ENCODE measurements around the gene NEDD1. TPM values are rescaled to one million over a fixed set of nuclear protein-coding genes. Genes with fewer than 3 reads are reported as not detected.

The NEDD1 gene, protein sequence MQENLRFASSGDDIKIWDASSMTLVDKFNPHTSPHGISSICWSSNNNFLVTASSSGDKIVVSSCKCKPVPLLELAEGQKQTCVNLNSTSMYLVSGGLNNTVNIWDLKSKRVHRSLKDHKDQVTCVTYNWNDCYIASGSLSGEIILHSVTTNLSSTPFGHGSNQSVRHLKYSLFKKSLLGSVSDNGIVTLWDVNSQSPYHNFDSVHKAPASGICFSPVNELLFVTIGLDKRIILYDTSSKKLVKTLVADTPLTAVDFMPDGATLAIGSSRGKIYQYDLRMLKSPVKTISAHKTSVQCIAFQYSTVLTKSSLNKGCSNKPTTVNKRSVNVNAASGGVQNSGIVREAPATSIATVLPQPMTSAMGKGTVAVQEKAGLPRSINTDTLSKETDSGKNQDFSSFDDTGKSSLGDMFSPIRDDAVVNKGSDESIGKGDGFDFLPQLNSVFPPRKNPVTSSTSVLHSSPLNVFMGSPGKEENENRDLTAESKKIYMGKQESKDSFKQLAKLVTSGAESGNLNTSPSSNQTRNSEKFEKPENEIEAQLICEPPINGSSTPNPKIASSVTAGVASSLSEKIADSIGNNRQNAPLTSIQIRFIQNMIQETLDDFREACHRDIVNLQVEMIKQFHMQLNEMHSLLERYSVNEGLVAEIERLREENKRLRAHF
- 19.8 to 25.9 TPM (median 22.4 TPM) in 5 replicates for total RNA-seq (2022; extraction: Qiagen RNA extraction; ENCODE audit: low read depth)

DNA sequence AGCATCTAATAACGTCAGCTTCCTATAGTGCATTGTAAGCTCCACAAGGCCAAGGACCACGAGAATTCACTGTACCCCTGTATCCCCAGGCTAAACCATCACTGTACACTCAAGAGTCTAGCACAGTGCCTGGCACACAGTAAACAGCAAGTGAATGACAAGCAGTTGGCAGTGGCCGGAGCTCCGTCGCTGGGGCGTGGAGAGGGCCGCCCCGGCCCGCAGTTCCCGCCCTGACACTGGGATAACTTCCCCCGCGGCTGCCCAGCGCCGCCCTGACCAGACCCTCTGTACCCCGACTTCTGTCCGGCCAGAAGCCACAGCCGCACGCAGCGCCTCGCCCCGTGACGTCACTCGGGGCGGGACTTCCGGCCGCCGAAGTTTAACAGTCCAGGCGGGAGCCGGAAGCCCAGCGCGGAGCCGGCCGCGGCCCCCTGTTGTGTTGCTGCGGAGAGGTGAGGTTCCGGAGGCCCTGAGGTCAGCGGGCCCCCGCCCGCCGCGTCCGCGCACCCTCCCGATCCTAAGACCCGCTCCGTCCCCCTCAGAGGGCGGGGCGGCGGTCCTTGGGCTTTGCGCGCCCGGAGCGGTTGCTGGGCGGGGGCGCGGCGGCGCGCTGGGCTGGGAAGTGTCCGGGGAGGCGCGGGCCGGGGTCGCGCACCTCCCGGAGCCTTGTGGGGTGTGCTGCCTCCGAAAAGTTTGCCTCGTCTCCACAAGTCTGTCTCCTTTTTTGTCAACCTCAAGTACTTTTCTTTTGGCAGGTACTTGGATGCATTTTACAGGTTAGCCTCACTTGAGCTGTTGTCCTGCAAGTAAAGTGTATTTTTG, at the start of gene NEDD1:
TSS of gene NEDD1 (plus strand) at position 409 of the 822 bp plus-strand sequence. CDS start 2,503 bp downstream, outside the sequence.

